Neuronal stem cell (in vitro differentiated cells): ENCODE data around the gene SLC25A46.

Source experiments
- DNase-seq: peaks from one replicate; pipeline ENCODE4 v3.0.0-alpha.2; 2013; ENCODE audit warnings: low spot score
- H2AFZ ChIP-seq: one replicate; pipeline ENCODE4 v1.6.1; 2013; ENCODE audit warnings: mild to moderate bottlenecking, low read length, inconsistent platforms
- H2AK5ac ChIP-seq: 2 replicates; pipeline ENCODE4 v1.6.1; 2013; ENCODE audit warnings: low read depth, mild to moderate bottlenecking, inconsistent platforms, low read length, moderate library complexity, mixed read lengths
- H2BK120ac ChIP-seq: 2 replicates; pipeline ENCODE4 v1.6.1; 2013; ENCODE audit warnings: low read depth, mild to moderate bottlenecking, inconsistent platforms, low read length, moderate library complexity, mixed read lengths
- H2BK12ac ChIP-seq: one replicate; pipeline ENCODE4 v1.6.1; 2013; ENCODE audit warnings: low read length, inconsistent platforms
- H2BK15ac ChIP-seq: 2 replicates; pipeline ENCODE4 v1.6.1; 2013; ENCODE audit warnings: mild to moderate bottlenecking, low read length, inconsistent platforms, mixed read lengths
- H2BK5ac ChIP-seq: one replicate; pipeline ENCODE4 v1.6.1; 2013; ENCODE audit warnings: inconsistent platforms, mild to moderate bottlenecking, low read length, moderate library complexity
- H3K14ac ChIP-seq: one replicate; pipeline ENCODE4 v1.6.1; 2013; ENCODE audit warnings: low read length, inconsistent platforms
- H3K18ac ChIP-seq: 2 replicates; pipeline ENCODE4 v1.6.1; 2013; ENCODE audit warnings: low read length, inconsistent platforms
- H3K23ac ChIP-seq: 2 replicates; pipeline ENCODE4 v1.6.1; 2013; ENCODE audit warnings: low read depth, mild to moderate bottlenecking, mixed read lengths, low read length, inconsistent platforms; ENCODE audit not compliant: poor library complexity
- H3K27ac ChIP-seq: replicated peaks from 3 replicates; pipeline ENCODE4 v1.5.1; 2013; ENCODE audit warnings: low read length, inconsistent platforms
- H3K27me3 ChIP-seq, 3 experiments: 2 replicates each; pipeline ENCODE4 v1.6.1; 2013; ENCODE audit warnings: low read length in 3 of 3, mild to moderate bottlenecking in 2 of 3, inconsistent platforms in 1 of 3, low read depth in 1 of 3, mixed read lengths in 1 of 3, moderate library complexity in 1 of 3; ENCODE audit not compliant: control insufficient read depth in 3 of 3, insufficient read depth in 3 of 3
- H3K36me3 ChIP-seq, 2 donors: replicated peaks in 1 of 2; 2 replicates each; pipeline ENCODE4 v1.6.1; 2013; ENCODE audit warnings: low read length in 2 of 2; ENCODE audit not compliant: control insufficient read depth in 2 of 2, insufficient read depth in 2 of 2
- H3K4ac ChIP-seq: 2 replicates; pipeline ENCODE4 v1.6.1; 2013; ENCODE audit warnings: inconsistent platforms, mild to moderate bottlenecking, low read length, moderate library complexity
- H3K4me1 ChIP-seq, 2 donors: 1 replicate in 1 of 2; 2 replicates in 1 of 2; pipeline ENCODE4 v1.6.1; 2013; ENCODE audit warnings: low read length in 2 of 2, low read depth in 1 of 2; ENCODE audit not compliant: control insufficient read depth in 2 of 2, insufficient read depth in 1 of 2
- H3K4me2 ChIP-seq: one replicate; pipeline ENCODE4 v1.6.1; 2013; ENCODE audit warnings: mild to moderate bottlenecking, low read length, inconsistent platforms; ENCODE audit not compliant: insufficient read depth, poor library complexity, severe bottlenecking
- H3K4me3 ChIP-seq, 2 donors: 2 replicates each; pipeline ENCODE4 v1.5.1; 2013; ENCODE audit warnings: low read length in 2 of 2, mild to moderate bottlenecking in 2 of 2, inconsistent platforms in 1 of 2, moderate library complexity in 1 of 2
- H3K79me1 ChIP-seq: one replicate; pipeline ENCODE4 v1.6.1; 2013; ENCODE audit warnings: low read depth, mild to moderate bottlenecking, inconsistent platforms, low read length, moderate library complexity
- H3K9ac ChIP-seq: one replicate; pipeline ENCODE4 v1.6.1; 2013; ENCODE audit warnings: mild to moderate bottlenecking, low read depth, low read length, inconsistent platforms; ENCODE audit not compliant: poor library complexity
- H3K9me3 ChIP-seq, 2 donors: replicated peaks in 1 of 2; 2 replicates each; pipeline versions ENCODE3 to v1.6.1; 2013; ENCODE audit warnings: low read length in 2 of 2, mild to moderate bottlenecking in 2 of 2, inconsistent platforms in 1 of 2, low read depth in 1 of 2, mixed read lengths in 1 of 2, moderate library complexity in 1 of 2; ENCODE audit not compliant: control insufficient read depth in 2 of 2, insufficient read depth in 1 of 2
- H4K8ac ChIP-seq: one replicate; pipeline ENCODE4 v1.6.1; 2013; ENCODE audit warnings: low read depth, mild to moderate bottlenecking, inconsistent platforms, low read length, moderate library complexity
- H4K91ac ChIP-seq: one replicate; pipeline ENCODE4 v1.6.1; 2013; ENCODE audit warnings: low read length, low read depth, mild to moderate bottlenecking, inconsistent platforms; ENCODE audit not compliant: poor library complexity
- WGBS, 2 donors: extraction: QIAGEN DNeasy Blood & Tissue Kit; methylation state at CpG; one replicate each; pipeline ENCODE4 v1.1.7; 2013; ENCODE audit warnings: missing lambda C conversion rate in 2 of 2, mixed read lengths in 1 of 2; ENCODE audit not compliant: insufficient read length in 2 of 2, insufficient replicate concordance in 1 of 2; ENCODE audit errors: extremely low coverage in 2 of 2; 5-methylcytosine and 5-hydroxymethylcytosine counted together

Gene SLC25A46

GRCh38 chr5:110807169-110807568, 68.4 kb downstream of the SLC25A46 start:
- H2BK12ac ChIP-seq = no peak overlapping the region
- H2AK5ac ChIP-seq = no peak overlapping the region
- no peak overlapping the region for H3K4ac ChIP-seq
- H2BK120ac ChIP-seq = no peak overlapping the region
- H2BK15ac ChIP-seq = no peak overlapping the region
- no peak overlapping the region for H3K9ac ChIP-seq
- no peaks in the 10 kb centered on the region for H3K36me3 ChIP-seq
- 100% methylated on average over 1 of the region's 4 CpGs; no CpG with 5 or more reads in 1 of the 2 donors for WGBS, 2 donors
- no peaks in the 10 kb centered on the region for H3K79me1 ChIP-seq
- H4K8ac ChIP-seq = no peak overlapping the region
- peaks cover 0 to 4% of the 10 kb centered on the region in 2 donors for H3K9me3 ChIP-seq
- H3K23ac ChIP-seq = no peak overlapping the region
- no peak for DNase-seq
- H3K14ac ChIP-seq = no peak overlapping the region
- no peak overlapping the region for H3K4me3 ChIP-seq
- no peak overlapping the region for H3K27ac ChIP-seq
- no peak overlapping the region for H4K91ac ChIP-seq
- no peak overlapping the region for H3K4me2 ChIP-seq
- no peak overlapping the region for H3K18ac ChIP-seq
- no peak overlapping the region for H2AFZ ChIP-seq
- no peaks in the 10 kb centered on the region for H3K27me3 ChIP-seq
- no peaks in the 10 kb centered on the region for H3K4me1 ChIP-seq
- H2BK5ac ChIP-seq = no peak overlapping the region

- Histone ChIP-seq H4K8ac (no peak overlapping the region), H3K4me1 (no peaks in the 10 kb centered on the region), H2AFZ (no peak overlapping the region), H3K9me3 (peaks cover 0 to 4% of the 10 kb centered on the region in 2 donors), H3K4me3 (no peak overlapping the region), H2BK5ac (no peak overlapping the region), H3K79me1 (no peaks in the 10 kb centered on the region), H4K91ac (no peak overlapping the region), H2AK5ac (no peak overlapping the region), H3K27ac (no peak overlapping the region), H2BK12ac (no peak overlapping the region), H3K23ac (no peak overlapping the region), H3K27me3 (no peaks in the 10 kb centered on the region), H2BK120ac (no peak overlapping the region), H3K36me3 (no peaks in the 10 kb centered on the region), H3K4ac (no peak overlapping the region), H3K9ac (no peak overlapping the region), H3K18ac (no peak overlapping the region), H3K14ac (no peak overlapping the region), H3K4me2 (no peak overlapping the region), H2BK15ac (no peak overlapping the region)
- no CpG with 5 or more reads among the region's 1 CpG for WGBS, 2 donors
- DNase-seq = no peak
Observed at GRCh38 chr5:110809006-110809405, 70.2 kb downstream of the SLC25A46 start.
